Endodermal cell (in vitro differentiated cells): ENCODE results near the gene ZFR2. TPM values are rescaled to one million over a fixed set of nuclear protein-coding genes. Genes with fewer than 3 reads are reported as not detected.

Experiments used
- DNase-seq: peaks from one replicate; pipeline ENCODE4 v3.0.0-alpha.2; 2017
- H3K27ac ChIP-seq: 2 replicates; pipeline ENCODE4 v1.5.1; 2013; ENCODE audit warnings: mild to moderate bottlenecking, low read depth, low read length, moderate library complexity
- H3K27me3 ChIP-seq: 2 replicates; pipeline ENCODE4 v1.6.1; 2013; ENCODE audit warnings: mild to moderate bottlenecking, low read length, moderate library complexity; ENCODE audit not compliant: insufficient read depth, control insufficient read depth, poor library complexity, severe bottlenecking
- H3K36me3 ChIP-seq: 2 replicates; pipeline ENCODE4 v1.7.0; 2013; ENCODE audit warnings: mild to moderate bottlenecking, low read length, moderate library complexity; ENCODE audit not compliant: control insufficient read depth, insufficient read depth
- H3K4me1 ChIP-seq: one replicate; pipeline ENCODE4 v1.7.0; 2013; ENCODE audit warnings: low read length; ENCODE audit not compliant: control insufficient read depth, insufficient read depth
- H3K4me3 ChIP-seq: 2 replicates; pipeline ENCODE4 v1.5.1; 2013; ENCODE audit warnings: mild to moderate bottlenecking, low read length, moderate library complexity
- H3K9ac ChIP-seq: 2 replicates; pipeline ENCODE4 v1.6.1; 2013; ENCODE audit warnings: mild to moderate bottlenecking, low read length, moderate library complexity; ENCODE audit not compliant: poor library complexity, severe bottlenecking; ENCODE audit errors: extremely low read depth
- H3K9me3 ChIP-seq: 2 replicates; pipeline ENCODE4 v1.6.1; 2013; ENCODE audit warnings: mild to moderate bottlenecking, low read length, moderate library complexity; ENCODE audit not compliant: control insufficient read depth
- H3K27ac Mint-ChIP-seq: 2 replicates; pipeline ENCODE4 v1.8.0; 2020; ENCODE audit warnings: mixed read lengths
- H3K27me3 Mint-ChIP-seq: 2 replicates; pipeline ENCODE4 v1.8.0; 2021; ENCODE audit warnings: mild to moderate bottlenecking, mixed read lengths; ENCODE audit not compliant: insufficient read depth
- H3K36me3 Mint-ChIP-seq: 2 replicates; pipeline ENCODE4 v1.8.0; 2020; ENCODE audit warnings: low read depth, mixed read lengths
- H3K4me1 Mint-ChIP-seq: 2 replicates; pipeline ENCODE4 v1.8.0; 2020; ENCODE audit warnings: mixed read lengths
- H3K4me3 Mint-ChIP-seq: 2 replicates; pipeline ENCODE4 v1.8.0; 2020; ENCODE audit warnings: mild to moderate bottlenecking, moderate library complexity, mixed read lengths
- H3K9me3 Mint-ChIP-seq: 2 replicates; pipeline ENCODE4 v1.8.0; 2020; ENCODE audit warnings: mild to moderate bottlenecking, mixed read lengths
- WGBS, 2 experiments: methylation state at CpG; one replicate each; pipeline versions ENCODE4 v1.1.5 to v1.1.7; 2013; ENCODE audit warnings: missing lambda C conversion rate in 2 of 2, mixed read lengths in 1 of 2; ENCODE audit not compliant: insufficient coverage in 1 of 2, insufficient read length in 1 of 2; 5-methylcytosine and 5-hydroxymethylcytosine counted together
- total RNA-seq, 2 donors: library from RNA; stranded (reverse); fragmentation: NEBNext Ultra II Directional in 1 of 2; extraction: Animal tissue kit (Norgen Biotek cat#: 25700) in 1 of 2; gene quantifications; 2 replicates in 1 of 2; 3 replicates in 1 of 2; pipeline ENCODE4 v1.2.1, GENCODE V29; 2021
- TF ChIP-seq, protein P1 (sequence below): fragments of 200-600 bp; sonication (generic); conservative IDR thresholded peaks from 2 replicates; pipeline ENCODE4 v1.5.0; 2021; ENCODE audit warnings: antibody characterized with exemption, mild to moderate bottlenecking

Gene ZFR2
- total RNA-seq, 2 donors from 2014 or later, result 16.4 to 24.6 TPM

DNA sequence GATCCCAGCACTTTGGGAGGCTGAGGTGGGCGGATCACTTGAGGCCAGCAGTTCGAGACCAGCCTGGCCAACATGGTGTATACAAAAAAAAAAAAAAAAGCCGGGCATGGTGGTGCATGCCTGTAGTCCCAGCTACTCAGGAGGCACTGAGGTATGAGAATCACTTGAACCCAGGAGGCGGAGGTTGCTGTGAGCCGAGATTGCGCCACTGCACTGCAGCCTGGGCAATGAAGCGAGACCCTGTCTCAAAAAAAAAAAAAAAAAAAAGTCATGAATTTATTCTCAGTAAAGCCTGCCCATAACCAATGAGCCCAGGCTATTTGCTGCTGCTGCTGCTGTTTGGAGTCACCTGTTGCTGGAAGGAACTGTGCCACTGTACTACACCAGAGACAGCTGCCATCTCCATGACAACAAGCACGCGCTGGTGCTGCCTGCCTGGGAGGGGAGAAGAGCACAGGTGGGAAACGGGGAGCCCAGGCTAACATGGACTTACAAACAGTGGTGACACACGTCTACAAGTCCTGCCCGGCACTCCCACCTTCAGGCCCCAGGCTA, 11.3 kb downstream of the ZFR2 start:
- Histone ChIP-seq H3K4me1 (no peaks in the 10 kb centered on the region), H3K27me3 (no peaks in the 10 kb centered on the region), H3K9ac (no peak overlapping the region), H3K4me3 (no peak overlapping the region), H3K27ac (no peak overlapping the region), H3K36me3 (peaks cover 8% of the 10 kb centered on the region), H3K9me3 (peaks cover 6% of the 10 kb centered on the region)
- H3K36me3 Mint-ChIP-seq, result peaks cover 41% of the 10 kb centered on the region
- DNase-seq, result no peak
- TF ChIP-seq, protein P1, sequence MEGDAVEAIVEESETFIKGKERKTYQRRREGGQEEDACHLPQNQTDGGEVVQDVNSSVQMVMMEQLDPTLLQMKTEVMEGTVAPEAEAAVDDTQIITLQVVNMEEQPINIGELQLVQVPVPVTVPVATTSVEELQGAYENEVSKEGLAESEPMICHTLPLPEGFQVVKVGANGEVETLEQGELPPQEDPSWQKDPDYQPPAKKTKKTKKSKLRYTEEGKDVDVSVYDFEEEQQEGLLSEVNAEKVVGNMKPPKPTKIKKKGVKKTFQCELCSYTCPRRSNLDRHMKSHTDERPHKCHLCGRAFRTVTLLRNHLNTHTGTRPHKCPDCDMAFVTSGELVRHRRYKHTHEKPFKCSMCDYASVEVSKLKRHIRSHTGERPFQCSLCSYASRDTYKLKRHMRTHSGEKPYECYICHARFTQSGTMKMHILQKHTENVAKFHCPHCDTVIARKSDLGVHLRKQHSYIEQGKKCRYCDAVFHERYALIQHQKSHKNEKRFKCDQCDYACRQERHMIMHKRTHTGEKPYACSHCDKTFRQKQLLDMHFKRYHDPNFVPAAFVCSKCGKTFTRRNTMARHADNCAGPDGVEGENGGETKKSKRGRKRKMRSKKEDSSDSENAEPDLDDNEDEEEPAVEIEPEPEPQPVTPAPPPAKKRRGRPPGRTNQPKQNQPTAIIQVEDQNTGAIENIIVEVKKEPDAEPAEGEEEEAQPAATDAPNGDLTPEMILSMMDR, result no peak
- peaks cover 11% of the 10 kb centered on the region for H3K9me3 Mint-ChIP-seq
- H3K27ac Mint-ChIP-seq, result no peak overlapping the region
- no peaks in the 10 kb centered on the region for H3K27me3 Mint-ChIP-seq
- WGBS, 2 experiments, result 81 to 84% methylated on average over 3 to 12 of the region's 12 CpGs
- H3K4me1 Mint-ChIP-seq, result no peaks in the 10 kb centered on the region
- no peak overlapping the region for H3K4me3 Mint-ChIP-seq

DNA sequence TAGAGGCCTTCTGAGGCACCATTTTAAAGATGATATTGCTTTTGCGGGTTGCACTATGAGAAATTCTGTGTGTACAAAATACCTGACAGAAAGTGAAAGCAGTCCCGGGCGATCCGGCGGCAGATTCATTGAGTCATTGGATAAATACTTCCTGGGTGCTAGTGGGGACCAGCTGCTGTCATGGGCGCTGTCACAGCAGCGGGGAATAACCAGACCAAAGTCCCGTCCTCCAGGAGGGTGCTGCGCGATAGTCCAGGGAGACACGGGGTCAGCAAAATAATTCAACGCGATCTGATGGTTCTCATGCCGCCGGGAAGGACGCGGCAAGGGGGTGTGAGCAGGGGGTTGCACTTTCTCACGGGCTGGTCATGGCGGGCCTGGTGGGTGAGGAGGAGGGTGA, 13.5 kb downstream of the ZFR2 start:
- Histone ChIP-seq H3K9me3 (peaks cover 23% of the 10 kb centered on the region), H3K4me1 (no peaks in the 10 kb centered on the region), H3K27ac (no peak overlapping the region), H3K27me3 (no peaks in the 10 kb centered on the region), H3K36me3 (peaks cover 14% of the 10 kb centered on the region), H3K4me3 (no peak overlapping the region), H3K9ac (no peak overlapping the region)
- peaks cover 61% of the 10 kb centered on the region for H3K36me3 Mint-ChIP-seq
- DNase-seq, result no peak
- peaks cover 30% of the 10 kb centered on the region for H3K9me3 Mint-ChIP-seq
- no peak overlapping the region for H3K27ac Mint-ChIP-seq
- H3K4me1 Mint-ChIP-seq, result no peaks in the 10 kb centered on the region
- no peak overlapping the region for H3K4me3 Mint-ChIP-seq
- H3K27me3 Mint-ChIP-seq, result peaks cover 2% of the 10 kb centered on the region
- WGBS, 2 experiments, result 94 to 97% methylated on average over 17 to 19 of the region's 19 CpGs
- TF ChIP-seq, protein P1, result no peak

DNA sequence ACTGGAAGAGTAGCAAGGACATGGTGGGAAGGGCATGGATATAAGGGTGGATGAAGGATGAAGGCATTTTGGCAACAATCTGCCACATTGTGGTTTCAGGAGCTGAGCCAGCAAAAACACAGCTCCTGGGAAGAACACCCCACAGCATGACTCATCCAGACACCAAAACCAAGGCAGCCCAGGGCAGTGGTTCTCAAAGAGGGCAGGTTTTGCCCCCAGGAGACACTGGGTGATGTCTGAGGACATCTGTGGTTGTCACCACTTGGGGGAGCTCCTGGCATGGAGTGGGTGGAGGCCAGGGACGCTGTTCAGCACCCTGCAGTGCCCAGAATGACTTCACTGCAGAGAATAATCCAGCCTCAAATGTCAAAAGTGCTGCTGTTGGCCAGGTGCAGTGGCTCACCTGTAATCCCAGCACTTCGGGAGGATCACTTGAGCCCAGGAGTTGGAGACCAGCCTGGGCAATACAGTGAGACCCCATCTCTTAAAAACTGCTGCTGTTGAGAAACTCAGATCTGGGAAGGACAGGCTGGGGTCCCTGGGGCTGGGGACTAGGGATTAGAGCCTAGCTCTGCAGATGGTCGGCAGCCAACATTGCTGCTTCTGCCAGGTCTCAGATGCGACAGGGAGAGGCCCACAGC, 16.1 kb downstream of the ZFR2 start:
- Mint-ChIP-seq H3K4me1 (no peaks in the 10 kb centered on the region), H3K27me3 (peaks cover 2% of the 10 kb centered on the region), H3K27ac (no peak overlapping the region), H3K4me3 (no peak overlapping the region), H3K9me3 (peaks cover 31% of the 10 kb centered on the region), H3K36me3 (peaks cover 60% of the 10 kb centered on the region)
- H3K27me3 ChIP-seq, result no peaks in the 10 kb centered on the region
- H3K36me3 ChIP-seq, result peaks cover 14% of the 10 kb centered on the region
- H3K9ac ChIP-seq, result no peak overlapping the region
- H3K9me3 ChIP-seq, result peaks cover 23% of the 10 kb centered on the region
- WGBS, 2 experiments, result 91 to 92% methylated on average over 4 of the region's 4 CpGs
- no peak overlapping the region for H3K27ac ChIP-seq
- no peaks in the 10 kb centered on the region for H3K4me1 ChIP-seq
- TF ChIP-seq, protein P1, result peak; percentile 59
- peak; percentile 75 for DNase-seq
- H3K4me3 ChIP-seq, result no peak overlapping the region
